Kidney (tissue), 14 donors: ENCODE measurements around the gene PDE4D. TPM values are rescaled to one million over a fixed set of nuclear protein-coding genes. Genes with fewer than 3 reads are reported as not detected.

Source experiments
- DNase-seq, 5 donors: peaks; one replicate each; pipeline ENCODE4 v3.0.0-alpha.2; 2013 to 2020
- FAIRE-seq: peaks from 2 replicates; lab custom pipeline; 2012; peaks lifted over from hg19 to GRCh38; lab: Jason Lieb, UNC
- H3K27ac ChIP-seq, 2 donors: one replicate each; pipeline ENCODE4 v1.7.0; 2013; ENCODE audit warnings: low read depth in 2 of 2, low read length in 2 of 2, inconsistent platforms in 1 of 2
- H3K27me3 ChIP-seq: one replicate; pipeline ENCODE4 v1.7.1; 2013; ENCODE audit warnings: low read length, inconsistent platforms; ENCODE audit not compliant: control insufficient read depth, insufficient read depth
- H3K36me3 ChIP-seq, 3 donors: one replicate each; pipeline versions ENCODE4 v1.7.0 to v1.7.1; 2013; ENCODE audit warnings: low read length in 3 of 3, control low read depth in 1 of 3, inconsistent platforms in 1 of 3; ENCODE audit not compliant: insufficient read depth in 3 of 3, control insufficient read depth in 2 of 3
- H3K4me1 ChIP-seq, 3 donors: one replicate each; pipeline versions ENCODE4 v1.7.0 to v1.7.1; 2013; ENCODE audit warnings: low read length in 3 of 3, inconsistent platforms in 1 of 3, low read depth in 1 of 3; ENCODE audit not compliant: control insufficient read depth in 2 of 3, insufficient read depth in 2 of 3
- H3K4me3 ChIP-seq, 3 donors: one replicate each; pipeline versions ENCODE4 v1.7.0 to v1.8.1; 2013; ENCODE audit warnings: low read length in 3 of 3, control low read depth in 1 of 3, inconsistent platforms in 1 of 3
- H3K9ac ChIP-seq, 3 donors: one replicate each; pipeline versions ENCODE4 v1.7.0 to v1.7.1; 2013; ENCODE audit warnings: low read length in 3 of 3, control low read depth in 1 of 3, inconsistent platforms in 1 of 3
- H3K9me3 ChIP-seq, 3 donors: one replicate each; pipeline versions ENCODE4 v1.7.0 to v1.7.1; 2013; ENCODE audit warnings: low read length in 3 of 3, control low read depth in 1 of 3, inconsistent platforms in 1 of 3; ENCODE audit not compliant: control insufficient read depth in 2 of 3, insufficient read depth in 1 of 3
- intact Hi-C: fragments of 100-400 bp; cut with DNase I; formaldehyde crosslinking; loops from one replicate; pipeline ENCODE4 v1.11.1; 2022
- polyA plus RNA-seq: library from polyadenylated mRNA; stranded (reverse); fragments of 350-450 nt; fragmentation: Illumina TruSeq; extraction: RNeasy Lipid Tissue Mini Kit (QIAGEN cat#74804); gene quantifications from one replicate; pipeline ENCODE4 v1.2.3, GENCODE V29; 2014; ENCODE audit warnings: low read depth, low replicate concordance; ENCODE audit not compliant: insufficient read depth
- total RNA-seq: library from RNA; stranded (reverse); fragmentation: NEBNext Ultra II Directional; extraction: Animal tissue kit (Norgen Biotek cat#: 25700); gene quantifications from one replicate; pipeline ENCODE4 v1.2.1, GENCODE V29; 2021
- TF ChIP-seq, protein P1 (sequence below): IDR thresholded peaks from 3 replicates; pipeline ENCODE4 v1.5.1; 2012; ENCODE audit warnings: mild to moderate bottlenecking, moderate library complexity, borderline replicate concordance; ENCODE audit not compliant: insufficient read depth; ENCODE audit errors: extremely low read depth
- donor health status: control.
- donor health status: control.
- donor health status: control.
- donor health status: control.
- donor health status: control.
- donor health status: DM: yes; HTN: yes; CAD: no.
- donor health status: Normal renal cell carcinoma (clear cell type).

PDE4D gene
- total and polyA plus RNA-seq, 2 donors from 2014 or later = 9.2 to 78.9 TPM

DNA sequence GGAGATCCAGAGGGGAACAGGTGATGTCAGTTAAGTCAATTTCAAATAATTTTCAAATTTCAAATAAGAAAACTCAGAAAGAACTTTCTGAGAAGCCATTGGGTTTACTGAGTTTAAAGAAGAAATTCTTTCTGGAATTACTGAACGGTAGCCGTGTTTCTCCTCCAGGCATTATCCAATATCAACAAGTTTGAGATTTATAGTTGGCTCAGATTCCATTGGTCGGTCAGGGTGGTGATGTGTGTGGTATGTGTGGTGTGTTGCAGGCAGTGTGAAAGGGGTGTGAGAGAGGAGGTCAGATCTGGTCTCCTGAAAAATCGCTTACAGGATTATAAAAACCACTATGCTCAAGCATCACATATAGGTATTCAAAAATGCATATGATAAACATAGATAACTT lies 60.1 kb downstream of the PDE4D start:
- TF ChIP-seq, protein P1, sequence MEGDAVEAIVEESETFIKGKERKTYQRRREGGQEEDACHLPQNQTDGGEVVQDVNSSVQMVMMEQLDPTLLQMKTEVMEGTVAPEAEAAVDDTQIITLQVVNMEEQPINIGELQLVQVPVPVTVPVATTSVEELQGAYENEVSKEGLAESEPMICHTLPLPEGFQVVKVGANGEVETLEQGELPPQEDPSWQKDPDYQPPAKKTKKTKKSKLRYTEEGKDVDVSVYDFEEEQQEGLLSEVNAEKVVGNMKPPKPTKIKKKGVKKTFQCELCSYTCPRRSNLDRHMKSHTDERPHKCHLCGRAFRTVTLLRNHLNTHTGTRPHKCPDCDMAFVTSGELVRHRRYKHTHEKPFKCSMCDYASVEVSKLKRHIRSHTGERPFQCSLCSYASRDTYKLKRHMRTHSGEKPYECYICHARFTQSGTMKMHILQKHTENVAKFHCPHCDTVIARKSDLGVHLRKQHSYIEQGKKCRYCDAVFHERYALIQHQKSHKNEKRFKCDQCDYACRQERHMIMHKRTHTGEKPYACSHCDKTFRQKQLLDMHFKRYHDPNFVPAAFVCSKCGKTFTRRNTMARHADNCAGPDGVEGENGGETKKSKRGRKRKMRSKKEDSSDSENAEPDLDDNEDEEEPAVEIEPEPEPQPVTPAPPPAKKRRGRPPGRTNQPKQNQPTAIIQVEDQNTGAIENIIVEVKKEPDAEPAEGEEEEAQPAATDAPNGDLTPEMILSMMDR = no peak
- H3K27ac ChIP-seq = no peak overlapping the region
- no peak overlapping the region for H3K4me3 ChIP-seq
- no peaks in the 10 kb centered on the region for H3K36me3 ChIP-seq
- no peak for FAIRE-seq
- no peaks in the 10 kb centered on the region for H3K9me3 ChIP-seq
- H3K4me1 ChIP-seq = peaks cover 0 to 5% (median 2%) of the 10 kb centered on the region in 3 donors
- intact Hi-C loops = no loop called here
- H3K9ac ChIP-seq = no peak overlapping the region
- DNase-seq = peak in 3 of 5 donors; percentile 12 to 66 (median 60)
- H3K27me3 ChIP-seq = no peaks in the 10 kb centered on the region

DNA sequence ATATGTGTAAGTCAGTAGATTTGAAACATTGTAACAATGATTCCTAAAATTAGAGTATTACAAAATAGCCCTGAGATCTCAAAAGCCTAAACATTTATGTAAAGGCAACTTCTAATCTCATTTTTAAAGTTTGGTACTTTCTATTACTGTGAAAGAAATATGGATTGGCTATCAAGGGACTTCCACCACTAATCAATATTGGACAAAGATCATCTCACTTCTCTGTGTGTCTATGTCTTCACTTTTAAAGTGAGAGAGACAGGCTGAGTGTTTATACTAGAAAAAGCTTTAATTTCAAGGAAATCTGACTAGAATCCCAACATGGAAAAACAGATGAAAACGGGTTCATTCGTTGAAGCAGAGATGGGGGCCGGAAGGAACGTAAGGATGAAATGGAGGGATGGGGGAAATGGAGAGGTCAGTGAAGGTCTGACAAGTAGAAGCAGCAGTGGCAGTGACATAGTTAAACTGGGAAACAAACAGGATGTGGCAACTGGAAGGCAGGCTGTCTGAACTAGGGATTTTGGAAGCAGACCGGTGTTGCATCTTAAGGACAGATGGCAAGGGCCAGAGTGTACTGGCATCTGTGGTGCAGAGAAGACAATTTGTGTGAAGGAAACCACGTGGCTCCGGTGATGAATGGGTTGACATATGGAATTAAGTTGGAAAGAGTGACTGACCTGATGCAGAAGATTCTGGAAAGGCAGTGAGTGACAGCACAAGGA lies 60.8 kb downstream of the PDE4D start:
- Histone ChIP-seq H3K9ac (no peak overlapping the region), H3K4me1 (peaks cover 0 to 5% (median 2%) of the 10 kb centered on the region in 3 donors), H3K4me3 (no peak overlapping the region), H3K9me3 (no peaks in the 10 kb centered on the region), H3K27me3 (no peaks in the 10 kb centered on the region), H3K27ac (no peak overlapping the region), H3K36me3 (no peaks in the 10 kb centered on the region)
- intact Hi-C loops = no loop called here
- no peak for FAIRE-seq
- DNase-seq = no peak
- TF ChIP-seq, protein P1 = no peak

DNA sequence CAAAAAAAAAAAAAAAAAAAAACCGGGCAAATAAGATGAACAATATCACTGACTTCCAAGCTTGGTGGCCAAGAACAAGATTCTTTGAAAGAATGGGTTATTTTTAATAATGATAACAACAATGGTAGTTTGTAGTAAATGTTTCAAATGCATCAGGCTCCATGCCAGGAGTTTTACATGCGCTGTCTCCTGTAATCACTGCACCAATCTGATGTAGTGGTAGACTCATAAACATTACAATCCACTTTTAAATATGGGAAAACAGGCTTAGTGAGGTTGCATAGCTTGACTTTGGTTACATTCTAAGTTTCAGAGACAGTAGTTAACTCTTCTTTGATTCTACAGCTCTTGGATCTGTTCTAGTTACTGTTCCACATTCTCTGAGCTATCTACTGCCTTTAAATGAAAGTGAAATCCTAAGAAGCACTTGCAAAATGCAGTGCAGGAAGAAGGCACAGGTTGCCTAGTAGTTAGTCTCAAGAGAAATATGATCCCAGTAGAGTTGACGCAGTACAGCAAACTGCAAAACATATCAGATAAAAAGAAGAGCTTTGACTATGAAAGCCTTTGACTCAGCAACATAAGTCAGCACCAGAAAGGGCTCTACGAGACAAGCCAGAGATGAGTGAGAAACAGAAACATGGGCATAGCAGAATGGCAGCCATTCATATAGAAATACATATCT lies 62.1 kb downstream of the PDE4D start:
- no peaks in the 10 kb centered on the region for H3K36me3 ChIP-seq
- TF ChIP-seq, protein P1 = no peak
- H3K9ac ChIP-seq = no peak overlapping the region
- H3K27ac ChIP-seq = no peak overlapping the region
- H3K4me1 ChIP-seq = peaks cover 0 to 5% (median 4%) of the 10 kb centered on the region in 3 donors
- H3K4me3 ChIP-seq = no peak overlapping the region
- DNase-seq (peak in 2 of 5 donors; percentile 23 to 53), FAIRE-seq (no peak)
- no peaks in the 10 kb centered on the region for H3K27me3 ChIP-seq
- no peaks in the 10 kb centered on the region for H3K9me3 ChIP-seq
- intact Hi-C loops = no loop called here
